GM21576 (cell line): ENCODE results near the gene DDX18.
"Not testable (repeated sequence)": the region's sequence is repeated elsewhere in the genome, so short reads cannot be mapped to it uniquely, and the experiment has no call there.

Experiments used
- ATAC-seq: cut with Tn5 transposase; IDR thresholded peaks from one replicate; pipeline ENCODE4 v1.9.1; 2021; ENCODE audit warnings: mild to moderate bottlenecking, moderate library complexity; ENCODE audit not compliant: unreplicated experiment

DDX18 gene

DNA sequence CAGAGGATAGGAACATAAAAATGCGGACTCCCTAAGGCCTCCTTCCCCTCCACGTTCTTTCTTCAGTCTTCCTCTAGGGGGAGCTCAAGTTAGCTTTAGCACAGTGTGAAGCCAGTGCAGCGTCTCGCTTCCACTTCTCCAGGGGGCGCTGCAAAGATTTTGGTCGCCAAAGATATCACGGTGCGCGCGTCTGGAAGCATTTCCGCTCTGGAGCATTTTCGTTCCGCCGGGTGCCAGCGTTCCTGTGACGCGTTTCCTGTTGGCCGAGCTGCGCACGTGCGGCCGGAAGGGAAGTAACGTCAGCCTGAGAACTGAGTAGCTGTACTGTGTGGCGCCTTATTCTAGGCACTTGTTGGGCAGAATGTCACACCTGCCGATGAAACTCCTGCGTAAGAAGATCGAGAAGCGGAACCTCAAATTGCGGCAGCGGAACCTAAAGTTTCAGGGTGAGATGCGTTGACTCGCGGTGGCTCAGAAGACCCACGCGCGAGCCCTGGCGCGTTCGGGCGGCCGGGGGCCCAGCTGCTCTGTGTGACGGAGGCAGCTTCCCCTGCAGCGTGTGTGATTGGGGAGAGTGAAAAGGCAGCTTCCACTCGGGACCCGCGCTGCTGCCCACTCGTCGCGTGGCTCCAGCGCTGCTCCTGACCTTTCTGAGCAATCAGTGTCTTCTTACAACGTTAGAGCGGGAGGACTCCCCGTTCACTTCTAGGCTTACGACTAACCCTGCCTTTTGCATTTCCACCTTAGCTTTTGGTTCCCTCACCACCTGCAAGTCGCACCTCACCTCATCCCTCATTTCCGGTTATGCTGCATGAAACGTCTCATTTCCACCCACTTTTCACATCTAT, at the start of gene DDX18:
DDX18 (plus strand) TSS at position 275 of the 848 bp plus-strand sequence; CDS start at position 362, 87 bp downstream.
- peak; percentile 97 for ATAC-seq

DNA sequence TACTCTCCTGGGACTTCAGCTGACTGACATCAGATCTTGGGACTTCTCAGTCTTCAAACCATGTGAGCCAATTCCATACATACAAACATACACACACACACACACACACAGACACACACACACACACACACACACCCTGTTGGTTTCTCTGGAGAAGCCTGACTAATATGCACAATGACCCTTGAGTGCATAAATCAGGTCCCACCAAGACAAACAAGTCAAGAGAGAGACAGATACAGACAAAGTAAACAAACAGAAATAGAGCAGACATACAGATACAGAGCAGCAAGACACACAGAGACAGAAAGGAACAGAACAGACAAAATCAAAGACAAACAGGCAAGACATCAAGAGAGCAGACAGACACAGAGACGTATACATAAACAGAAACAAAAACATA, 43.8 kb upstream of the DDX18 start:
- no peak for ATAC-seq

DNA sequence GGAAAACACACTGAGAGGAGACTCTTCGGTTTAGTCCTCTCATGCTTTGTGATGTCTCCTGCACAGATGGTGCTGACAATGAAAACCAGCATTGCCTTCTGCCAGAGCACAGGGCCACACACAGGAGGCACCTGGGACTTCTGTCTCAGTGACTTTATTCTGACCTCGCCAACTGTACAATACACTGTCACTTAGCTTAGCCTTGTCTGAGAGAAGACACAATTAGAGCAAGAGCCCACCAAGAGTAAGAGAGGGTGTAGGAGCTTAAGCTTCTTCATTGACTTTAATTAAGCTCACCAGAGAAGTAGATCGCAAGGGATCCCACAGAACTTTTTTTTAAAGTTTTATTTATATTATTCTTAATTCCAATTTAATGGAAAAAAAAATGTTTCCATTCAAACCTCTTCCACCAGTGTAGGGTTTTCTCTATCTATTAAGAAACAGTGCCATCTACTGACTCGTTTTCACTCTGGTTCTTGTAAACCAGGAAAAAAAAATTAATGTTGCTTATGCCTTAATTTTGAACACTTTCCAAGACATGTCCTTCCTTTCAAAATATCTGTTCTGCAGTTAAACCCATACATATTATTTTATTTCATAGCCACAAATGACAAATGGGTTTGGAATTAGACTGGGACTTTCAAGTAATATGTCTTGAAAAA, 42.4 kb upstream of the DDX18 start:
- ATAC-seq, result no peak

DNA sequence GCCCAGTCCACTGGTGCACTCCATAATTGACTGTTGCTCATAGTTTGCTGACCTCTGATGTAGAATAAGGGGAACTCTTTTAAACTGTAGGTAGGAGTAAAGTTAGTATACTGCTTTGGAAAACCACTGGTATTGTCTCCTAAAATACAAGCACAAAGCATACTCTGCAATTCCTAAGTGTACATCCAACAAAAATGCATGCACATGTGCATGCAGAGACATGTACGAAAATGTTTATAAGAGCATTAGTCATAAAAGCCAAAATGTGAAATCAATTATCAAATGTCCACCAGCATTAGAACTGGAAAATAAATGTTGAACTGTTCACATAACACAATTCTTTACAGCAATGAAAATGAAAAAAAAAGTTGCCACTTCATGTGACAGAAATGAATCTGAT, 39.8 kb upstream of the DDX18 start:
- no peak for ATAC-seq

DNA sequence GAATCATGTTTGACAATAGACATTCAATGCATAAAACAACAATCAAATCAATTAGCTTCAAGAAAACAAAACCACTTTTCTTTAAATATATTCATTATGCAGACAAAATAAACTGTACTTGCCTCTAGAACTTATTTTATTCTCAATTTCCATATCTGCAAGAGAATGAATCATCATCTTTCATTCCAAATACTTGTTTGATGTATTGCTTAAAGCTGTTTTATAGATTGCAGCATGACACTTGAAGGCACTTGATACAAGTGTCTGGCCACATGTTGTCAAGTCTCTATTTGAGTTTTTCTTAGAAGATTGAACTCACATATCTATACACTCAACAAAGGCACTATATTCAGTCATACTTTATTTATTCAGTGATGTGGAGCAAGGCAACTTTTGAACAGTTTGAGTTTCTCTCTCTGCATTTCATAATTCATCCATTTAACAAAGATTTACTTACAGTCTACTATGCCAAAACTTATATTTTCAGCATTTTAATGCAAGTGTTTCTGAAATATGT, 38.7 kb upstream of the DDX18 start:
- ATAC-seq, result no peak

DNA sequence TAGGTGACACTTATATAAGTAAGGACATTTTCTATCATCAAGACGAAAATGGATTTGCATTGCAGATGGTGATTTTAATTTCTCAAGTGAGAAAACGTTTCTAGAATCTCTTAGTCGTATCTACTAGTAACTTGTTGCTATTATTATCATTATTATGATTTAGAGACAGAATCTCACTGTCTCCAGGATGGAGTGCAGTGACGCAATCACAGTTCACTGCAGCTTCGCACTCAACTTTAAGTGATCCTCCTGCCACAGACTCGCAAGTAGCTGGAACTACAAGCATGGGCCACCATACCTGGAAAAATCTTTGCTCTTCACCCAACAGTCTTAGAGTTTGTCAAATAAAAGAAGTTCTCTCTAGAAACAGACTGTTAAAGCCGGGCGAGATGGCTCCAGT, 37.6 kb upstream of the DDX18 start:
- ATAC-seq, result no peak

DNA sequence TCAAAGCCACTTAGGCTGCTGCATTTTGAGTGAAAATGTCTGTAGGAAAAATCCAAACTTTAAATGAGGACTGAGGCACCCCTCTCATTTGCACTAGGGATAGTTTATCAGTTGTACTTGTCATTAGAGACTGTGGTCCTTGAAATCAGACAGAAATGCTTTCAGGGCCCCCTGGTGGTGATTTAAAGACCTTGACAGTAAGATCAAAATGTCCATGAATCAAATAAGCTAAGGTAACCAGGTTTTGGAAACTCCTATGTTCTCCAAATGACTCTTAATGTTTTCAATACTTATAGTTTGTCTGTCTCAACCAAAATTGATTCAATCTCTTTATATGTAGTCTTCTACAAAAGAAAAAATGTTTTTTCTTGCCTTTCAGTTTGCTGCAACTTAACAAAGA, 28.8 kb upstream of the DDX18 start:
- ATAC-seq, result peak; percentile 83

DNA sequence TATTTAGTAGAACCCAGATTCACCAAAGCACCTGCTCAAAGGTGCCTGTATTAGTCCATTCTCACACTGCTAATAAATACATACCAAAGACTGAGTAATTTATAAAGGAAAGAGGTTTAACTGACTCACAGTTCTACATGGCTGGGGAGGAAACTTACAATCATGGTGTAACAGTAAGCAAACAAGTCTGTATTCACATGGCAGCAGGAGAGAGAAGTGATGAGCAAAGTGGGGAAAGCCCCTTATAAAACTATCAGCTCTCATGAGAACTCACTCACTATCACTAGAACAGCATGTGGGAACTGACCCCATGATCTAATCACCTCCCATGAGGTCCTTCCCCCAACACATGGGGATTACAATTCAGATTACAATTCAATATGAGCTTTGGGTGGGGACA, 28.0 kb upstream of the DDX18 start:
- no peak for ATAC-seq

DNA sequence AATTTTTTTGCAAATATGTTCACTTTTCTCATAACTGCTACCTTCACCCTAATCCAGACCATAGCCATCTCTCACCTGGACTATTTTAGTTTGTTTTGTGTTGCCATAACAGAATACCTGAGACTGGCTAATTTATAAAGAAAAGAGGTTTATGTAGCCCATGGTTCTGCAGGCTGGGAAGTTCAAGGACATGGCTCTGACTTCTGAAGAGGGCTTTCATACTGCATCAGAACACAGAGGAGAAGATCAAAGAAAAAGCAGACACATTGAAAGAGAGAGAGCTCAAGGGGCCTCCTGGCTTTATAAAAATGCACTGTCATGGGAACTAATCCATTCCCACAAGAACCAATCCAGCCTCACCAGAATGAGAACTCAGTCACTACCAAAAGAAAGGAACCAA, 25.0 kb upstream of the DDX18 start:
- ATAC-seq, result no peak

DNA sequence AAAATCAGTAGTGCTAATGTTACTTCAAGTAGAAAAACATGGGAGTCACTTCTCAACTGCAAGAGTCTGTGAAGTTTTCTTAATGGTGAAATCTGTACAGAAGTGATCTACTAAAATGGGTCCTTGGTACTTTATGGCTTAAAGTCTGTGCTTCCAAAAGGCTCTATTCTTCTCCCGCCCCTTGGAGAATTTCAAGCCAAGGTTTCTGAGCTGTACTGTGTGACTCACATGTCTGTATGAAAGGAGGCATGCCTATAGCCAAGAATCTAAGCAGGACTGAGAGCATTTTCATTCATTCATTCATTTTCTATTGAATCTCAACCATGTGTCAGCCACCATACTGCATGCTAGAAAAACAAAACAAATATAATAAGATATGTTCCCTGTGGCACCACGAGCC, 19.8 kb upstream of the DDX18 start:
- no peak for ATAC-seq

DNA sequence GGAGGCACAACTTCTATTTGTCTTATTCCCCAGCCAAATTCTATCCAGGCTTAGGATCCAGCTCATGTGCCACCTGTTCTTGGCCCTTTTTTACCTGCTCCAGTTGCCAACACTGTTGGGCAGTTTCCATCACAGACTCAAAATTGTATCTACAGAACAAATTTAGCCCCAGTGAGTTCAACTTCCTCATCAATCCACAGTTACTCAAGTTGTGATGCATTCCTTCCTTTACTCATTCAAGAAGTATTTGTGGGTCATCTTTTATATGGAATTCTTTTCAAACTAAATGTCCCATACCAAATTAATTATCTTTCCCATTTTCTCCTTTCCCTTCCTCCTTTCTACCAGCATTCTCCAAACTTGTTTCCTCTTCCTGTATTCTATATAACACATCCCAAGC, 12.7 kb upstream of the DDX18 start:
- ATAC-seq, result no peak

DNA sequence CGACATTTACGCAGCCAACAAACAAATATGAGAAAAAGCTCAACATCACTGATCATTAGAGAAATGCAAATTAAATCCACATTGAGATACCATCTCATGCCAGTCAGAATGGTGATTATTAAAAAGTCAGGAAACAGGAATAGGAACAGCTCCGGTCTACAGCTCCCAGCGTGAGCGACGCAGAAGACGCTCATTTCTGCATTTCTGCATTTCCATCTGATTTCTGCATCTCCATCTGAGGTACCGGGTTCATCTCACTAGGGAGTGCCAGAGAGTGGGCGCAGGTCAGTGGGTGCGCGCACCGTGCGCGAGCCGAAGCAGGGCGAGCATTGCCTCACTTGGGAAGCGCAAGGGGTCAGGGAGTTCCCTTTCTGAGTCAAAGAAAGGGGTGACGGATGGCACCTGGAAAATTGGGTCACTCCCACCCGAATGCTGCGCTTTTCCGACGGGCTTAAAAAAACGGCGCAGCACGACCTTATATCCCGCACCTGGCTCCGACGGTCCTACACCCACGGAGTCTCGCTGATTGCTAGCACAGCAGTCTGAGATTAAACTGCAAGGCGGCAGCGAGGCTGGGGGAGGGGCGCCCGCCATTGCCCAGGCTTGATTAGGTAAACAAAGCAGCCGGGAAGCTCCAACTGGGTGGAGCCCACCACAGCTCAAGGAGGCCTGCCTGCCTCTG, 10.7 kb upstream of the DDX18 start:
- ATAC-seq, result not testable (repeated sequence)

DNA sequence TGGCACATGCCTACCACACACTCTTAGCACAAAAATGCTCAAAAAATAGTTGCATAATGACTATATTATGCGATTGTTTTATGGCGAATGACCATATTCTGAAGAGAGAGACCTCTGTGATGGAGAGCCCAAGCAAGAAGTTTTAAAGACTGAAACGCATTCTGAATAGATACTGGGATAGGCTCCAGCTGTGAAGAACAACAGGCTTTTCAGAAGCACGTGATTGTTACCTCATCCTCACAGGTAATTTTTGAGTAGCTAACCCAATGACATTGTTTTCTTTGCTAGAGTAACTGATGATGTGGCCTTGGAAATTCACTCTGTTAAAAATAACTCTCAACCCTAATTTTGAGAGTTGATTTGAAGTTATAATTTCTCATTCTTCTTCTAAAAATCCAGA, 2.0 kb upstream of the DDX18 start:
- ATAC-seq, result no peak

DNA sequence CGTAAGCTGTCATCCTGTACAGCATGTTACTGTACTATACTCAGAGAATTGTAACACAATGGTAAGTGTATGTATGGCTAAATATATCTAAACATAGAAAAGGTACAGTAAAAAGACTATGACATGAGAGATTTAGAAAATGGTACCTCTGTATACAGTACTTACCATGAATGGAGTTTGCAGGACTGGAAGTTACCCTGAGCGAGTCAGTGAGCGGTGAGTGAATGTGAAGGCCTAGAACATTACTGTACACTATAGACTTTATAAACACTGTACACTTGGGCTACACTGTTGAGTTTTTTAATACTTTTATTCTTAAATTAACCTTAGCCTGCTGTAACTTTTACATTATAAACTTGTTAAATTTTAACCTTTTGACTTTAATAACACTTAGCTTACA, 1.5 kb downstream of the DDX18 start:
- ATAC-seq, result no peak

DNA sequence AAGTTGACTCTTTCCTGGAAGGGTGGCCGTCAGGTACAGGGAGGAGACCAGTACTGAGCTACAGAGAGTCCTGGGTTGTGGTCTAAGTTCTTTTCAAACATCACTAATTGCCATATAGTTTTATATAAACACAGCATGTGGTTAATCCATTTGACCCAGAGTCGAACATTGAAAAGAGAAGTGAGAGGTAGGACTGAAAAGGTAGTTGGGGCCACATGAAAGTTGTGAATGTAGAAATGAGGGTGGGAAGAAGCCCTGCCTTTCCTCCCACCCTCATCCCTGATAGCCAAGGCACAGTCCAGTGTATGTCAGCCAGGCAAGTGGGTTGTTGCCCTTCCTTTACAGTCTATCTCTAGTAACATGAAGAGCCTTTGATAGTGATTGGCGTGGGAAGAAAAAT, 4.4 kb downstream of the DDX18 start:
- ATAC-seq, result no peak

DNA sequence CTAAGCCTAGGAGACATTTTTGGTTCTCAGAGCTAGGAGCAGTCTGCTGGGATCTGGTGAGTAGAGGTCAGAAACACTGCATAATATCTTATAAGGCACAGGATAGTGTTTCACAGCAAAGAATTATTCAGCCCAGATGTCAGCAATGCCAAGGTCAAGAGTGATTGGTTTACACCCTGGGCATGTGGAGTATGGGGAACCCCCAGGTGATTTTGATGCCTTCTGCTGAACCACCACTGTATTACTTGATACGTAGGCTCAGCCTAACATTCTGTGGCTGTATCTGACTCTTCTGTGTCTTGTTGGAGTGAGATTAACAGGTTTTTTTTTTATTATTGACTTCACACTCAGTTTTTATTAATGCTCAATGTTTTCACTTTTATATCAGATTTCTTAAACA, 6.0 kb downstream of the DDX18 start:
- ATAC-seq, result no peak

DNA sequence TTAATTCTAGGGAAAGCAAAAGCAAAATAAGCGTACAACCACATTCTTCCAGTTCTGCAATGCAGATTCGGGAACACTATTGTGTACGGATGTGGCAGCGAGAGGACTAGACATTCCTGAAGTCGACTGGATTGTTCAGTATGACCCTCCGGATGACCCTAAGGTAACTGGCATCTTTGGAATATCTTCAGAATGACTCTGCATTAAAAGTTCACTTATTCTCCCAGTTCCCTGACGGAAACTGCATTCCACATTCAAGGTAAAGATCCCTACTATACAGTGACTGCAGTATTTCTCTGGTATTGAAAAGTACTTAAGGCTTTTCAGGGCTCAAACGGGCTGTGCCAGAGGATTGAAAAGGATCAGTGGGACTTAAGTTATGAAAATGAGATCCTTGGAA, 10.9 kb downstream of the DDX18 start:
- no peak for ATAC-seq

DNA sequence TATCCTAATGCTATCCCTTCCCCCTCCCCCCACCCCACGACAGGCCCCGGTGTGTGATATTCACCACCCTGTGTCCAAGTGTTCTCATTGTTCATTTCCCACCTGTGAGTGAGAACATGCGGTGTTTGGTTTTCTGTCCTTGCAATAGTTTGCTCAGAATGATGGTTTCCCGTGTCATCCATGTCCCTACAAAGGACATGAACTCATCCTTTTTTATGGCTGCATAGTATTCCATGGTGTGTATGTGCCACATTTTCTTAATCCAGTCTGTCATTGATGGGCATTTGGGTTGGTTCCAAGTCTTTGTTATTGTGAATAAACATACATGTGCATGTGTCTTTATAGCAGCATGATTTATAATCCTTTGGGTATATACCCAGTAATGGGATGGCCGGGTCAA, 13.0 kb downstream of the DDX18 start:
- not testable (repeated sequence) for ATAC-seq

DNA sequence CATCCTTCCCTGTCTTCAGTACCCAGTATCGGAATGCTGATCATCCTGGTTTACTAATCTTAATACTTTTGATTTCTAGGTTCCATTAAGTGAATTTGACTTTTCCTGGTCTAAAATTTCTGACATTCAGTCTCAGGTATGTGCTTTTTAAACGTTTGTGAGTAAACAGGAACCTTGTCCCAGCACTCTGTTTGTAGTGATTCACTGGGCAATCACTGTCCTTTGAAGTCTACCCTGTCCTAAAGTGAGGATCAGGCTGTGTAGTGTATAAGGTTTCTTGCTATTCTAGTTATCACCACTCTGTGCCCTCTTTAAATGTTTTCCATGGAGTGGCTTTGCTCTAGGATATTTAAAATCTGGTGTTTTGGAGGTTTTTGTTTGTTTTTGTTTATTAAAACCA, 14.4 kb downstream of the DDX18 start:
- no peak for ATAC-seq

DNA sequence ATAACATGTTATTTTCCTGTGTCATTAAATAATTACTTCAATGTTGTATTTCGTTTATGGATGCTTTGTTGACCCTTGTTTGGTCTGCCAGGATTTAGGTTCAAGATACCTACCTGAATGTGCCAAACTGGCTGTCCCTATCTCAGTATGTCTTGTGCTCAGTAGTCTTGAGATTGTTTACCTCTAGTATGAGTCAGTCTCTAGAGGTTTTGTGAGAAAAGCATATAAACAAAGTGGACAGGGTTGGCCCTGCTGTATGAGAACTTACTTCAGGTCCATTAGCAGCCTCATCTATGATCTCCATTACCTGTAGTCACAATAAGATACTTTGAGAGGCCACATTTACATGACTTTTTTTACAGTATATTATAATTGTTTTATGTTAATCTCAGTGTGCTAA, 17.8 kb downstream of the DDX18 start:
- ATAC-seq, result no peak

DNA sequence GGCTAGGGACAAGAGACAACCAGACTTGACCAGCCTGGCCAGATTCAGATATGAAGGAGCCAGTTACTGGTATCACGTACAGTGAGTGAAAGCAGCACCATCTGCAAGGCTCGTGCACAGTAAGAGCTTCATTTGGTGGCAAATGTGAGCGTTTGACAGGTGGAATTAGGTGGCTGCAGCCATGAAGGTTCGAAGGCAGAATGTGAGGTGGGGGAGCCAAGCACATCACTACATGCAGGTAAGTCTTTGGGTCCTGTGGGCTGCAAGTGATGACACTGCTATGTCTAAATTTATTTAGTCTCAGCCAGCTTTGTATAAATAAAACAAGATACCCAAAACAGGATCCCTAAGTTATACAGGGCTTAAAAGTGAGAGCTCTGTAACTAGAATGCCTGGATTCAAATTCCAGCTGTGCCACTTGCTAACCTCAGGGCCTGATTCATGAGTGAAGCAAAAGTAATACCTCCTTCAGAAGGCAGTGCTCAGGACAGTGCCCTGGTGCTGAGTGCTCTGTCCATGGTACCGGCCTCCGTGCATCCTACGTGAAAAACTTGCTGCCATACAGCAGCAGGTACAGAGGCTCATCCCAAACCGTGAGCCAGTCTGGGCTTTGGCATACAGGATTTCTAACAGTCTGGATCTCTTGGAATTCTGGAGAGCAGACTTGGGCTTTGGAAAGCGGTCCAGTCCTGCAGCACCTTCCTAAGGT, 18.6 kb downstream of the DDX18 start:
- ATAC-seq, result no peak
